Kidney capillary endothelial cell (primary cell): ENCODE results near the gene PDIA2.
"Not testable (repeated sequence)": the region's sequence is repeated elsewhere in the genome, so short reads cannot be mapped to it uniquely, and the experiment has no call there.

ENCODE experiments used
- DNase-seq: peaks from one replicate; pipeline ENCODE4 v3.0.0-alpha.2; 2018; ENCODE audit warnings: low spot score

PDIA2 gene

GRCh38 chr16:263944-264343, 19.0 kb upstream of the PDIA2 start:
- DNase-seq: no peak

- no peak for DNase-seq
These were observed 18.5 kb upstream of the PDIA2 start for GRCh38 chr16:264440-264951.

- no peak for DNase-seq
These were observed 17.9 kb upstream of the PDIA2 start for GRCh38 chr16:265002-265529.

GRCh38 chr16:265711-266110, 17.3 kb upstream of the PDIA2 start:
- no peak for DNase-seq

- no peak for DNase-seq
These were observed 16.5 kb upstream of the PDIA2 start for GRCh38 chr16:266258-267164.

GRCh38 chr16:267562-267961, 15.4 kb upstream of the PDIA2 start:
- DNase-seq: not testable (repeated sequence)

GRCh38 chr16:268141-269053, 14.6 kb upstream of the PDIA2 start:
- DNase-seq: no peak

- DNase-seq: no peak
These were observed 13.7 kb upstream of the PDIA2 start for GRCh38 chr16:269061-269796.

- DNase-seq: no peak
These were observed 12.3 kb upstream of the PDIA2 start for GRCh38 chr16:270381-271255.

- DNase-seq: no peak
These were observed 10.1 kb upstream of the PDIA2 start for GRCh38 chr16:272633-273546.

GRCh38 chr16:273547-274421, 9.2 kb upstream of the PDIA2 start:
- no peak for DNase-seq

- DNase-seq: no peak
These were observed 7.8 kb upstream of the PDIA2 start for GRCh38 chr16:275041-275641.

GRCh38 chr16:275786-276232, 7.2 kb upstream of the PDIA2 start, which contains the start of gene RGS11:
Gene RGS11 (minus strand): TSS chr16:275944. CDS start chr16:275911, 33 bp downstream.
- no peak for DNase-seq

- no peak for DNase-seq
These were observed 6.4 kb upstream of the PDIA2 start for GRCh38 chr16:276426-277077.

GRCh38 chr16:278863-279366, 4.0 kb upstream of the PDIA2 start:
- DNase-seq: peak; percentile 30

- no peak for DNase-seq
These were observed 3.4 kb upstream of the PDIA2 start for GRCh38 chr16:279531-279930.

GRCh38 chr16:280005-280460, 2.9 kb upstream of the PDIA2 start:
- no peak for DNase-seq
